ENCODE measurements around the gene EPHA3.

EPHA3 gene

DNA sequence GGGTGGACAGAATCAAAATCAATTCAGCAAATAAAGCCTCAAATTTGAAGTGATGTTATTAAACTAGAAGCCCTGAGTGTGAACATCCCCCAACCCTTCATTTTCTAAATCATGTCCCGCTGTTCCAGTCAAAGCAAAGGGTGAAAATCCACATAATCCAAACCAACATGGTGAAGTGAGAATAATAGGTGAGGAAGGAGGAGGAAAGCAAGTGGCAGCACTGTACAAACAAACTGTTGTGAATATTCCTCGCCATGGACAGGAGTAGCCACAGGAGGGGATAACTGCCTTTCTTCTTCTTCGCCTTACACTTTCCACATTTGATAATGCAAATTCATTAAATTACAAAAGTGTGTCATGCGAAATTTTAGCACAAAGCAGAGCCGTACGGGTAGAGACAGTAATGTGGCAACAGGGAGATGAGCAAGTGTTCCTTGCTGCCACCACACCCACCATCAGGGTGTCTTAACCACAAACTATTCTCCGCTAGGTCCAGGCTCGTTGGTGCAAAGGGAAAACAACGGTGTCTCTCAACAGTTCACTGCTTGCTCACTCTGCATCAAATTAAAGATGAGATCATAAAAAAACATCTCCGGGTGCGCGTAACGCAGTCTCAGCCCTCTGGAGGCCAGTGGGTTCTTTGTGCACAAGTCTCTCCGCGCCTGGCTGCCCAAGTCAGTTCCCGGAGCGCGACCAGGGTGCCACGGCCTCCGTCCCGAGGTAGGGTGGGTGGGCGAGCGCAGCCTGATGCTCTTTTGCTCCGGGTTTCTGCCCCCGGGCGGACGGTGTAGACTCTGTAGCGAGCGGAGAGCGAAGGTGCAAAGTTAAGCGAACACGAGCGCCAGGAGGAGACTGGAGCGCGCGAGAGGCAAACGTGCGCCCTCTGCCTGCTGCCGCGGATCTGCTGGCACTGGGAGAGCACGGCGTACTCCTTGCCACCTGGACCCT, 6.7 kb downstream of the EPHA3 start:
- Mint-ChIP-seq H3K4me1 (no peaks in the 10 kb centered on the region), H3K9me3 (no peaks in the 10 kb centered on the region), H3K36me3 (no peaks in the 10 kb centered on the region), H3K4me3 (no peak overlapping the region), H3K27ac (no peak overlapping the region)
- DNase-seq (ENCODE audit: low spot score in 2 of 2) = no peak
- peak; percentile 51 for ATAC-seq

DNA sequence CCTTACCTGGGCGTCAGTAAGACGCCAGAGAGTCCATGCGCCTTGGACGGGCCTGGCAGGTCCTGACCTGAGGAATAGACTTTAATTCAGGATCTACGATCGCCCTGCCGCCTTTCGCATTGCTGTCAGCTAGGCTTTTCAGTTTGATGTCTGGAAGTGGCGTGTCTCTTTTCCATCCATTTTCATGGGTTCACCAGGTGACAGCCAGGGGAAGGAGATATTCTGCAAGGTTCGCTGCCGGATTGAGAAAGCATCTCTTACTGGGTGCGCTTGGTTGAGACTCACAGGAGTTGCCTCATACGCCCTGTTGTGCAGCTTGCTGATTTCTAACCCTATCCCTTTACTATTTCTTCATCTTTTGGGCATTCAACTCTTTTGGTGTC, 7.4 kb downstream of the EPHA3 start:
- no peak overlapping the region for H3K27ac Mint-ChIP-seq
- ATAC-seq (no peak), DNase-seq (ENCODE audit: low spot score in 2 of 2) (no peak)
- no peak overlapping the region for H3K4me3 Mint-ChIP-seq
- no peaks in the 10 kb centered on the region for H3K36me3 Mint-ChIP-seq
- no peaks in the 10 kb centered on the region for H3K9me3 Mint-ChIP-seq
- H3K4me1 Mint-ChIP-seq = no peaks in the 10 kb centered on the region

- H3K4me3 Mint-ChIP-seq = no peak overlapping the region
- H3K4me1 Mint-ChIP-seq = no peaks in the 10 kb centered on the region
- H3K36me3 Mint-ChIP-seq = no peaks in the 10 kb centered on the region
- ATAC-seq (no peak), DNase-seq (ENCODE audit: low spot score in 2 of 2) (no peak)
- H3K9me3 Mint-ChIP-seq = peaks cover 2% of the 10 kb centered on the region
- no peak overlapping the region for H3K27ac Mint-ChIP-seq
These were observed 9.1 kb downstream of the EPHA3 start for GRCh38 chr3:89116476-89116875.

DNA sequence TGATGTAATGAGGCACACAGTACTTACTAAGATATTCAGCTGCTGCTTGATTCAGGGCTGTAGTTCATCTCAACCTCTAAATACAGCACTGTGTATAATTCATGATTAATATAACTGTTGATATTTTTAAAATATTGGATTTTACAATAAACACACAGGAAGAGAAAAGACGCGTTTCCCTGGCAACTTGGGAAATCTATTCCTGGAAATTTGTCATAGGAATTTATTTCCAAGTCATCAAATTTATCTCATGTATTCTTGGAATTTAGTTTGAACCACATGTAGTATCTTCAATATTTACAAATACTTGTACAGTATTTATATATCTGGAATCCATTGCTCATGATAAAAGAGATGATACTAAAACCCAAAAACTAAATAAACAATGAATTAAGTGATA, 30.6 kb downstream of the EPHA3 start:
- DNase-seq (ENCODE audit: low spot score in 2 of 2) = no peak
- no peak overlapping the region for H3K4me3 Mint-ChIP-seq
- ATAC-seq = no peak
- peaks cover 5% of the 10 kb centered on the region for H3K9me3 Mint-ChIP-seq
- no peaks in the 10 kb centered on the region for H3K4me1 Mint-ChIP-seq
- H3K27ac Mint-ChIP-seq = no peak overlapping the region
- H3K36me3 Mint-ChIP-seq = no peaks in the 10 kb centered on the region

DNA sequence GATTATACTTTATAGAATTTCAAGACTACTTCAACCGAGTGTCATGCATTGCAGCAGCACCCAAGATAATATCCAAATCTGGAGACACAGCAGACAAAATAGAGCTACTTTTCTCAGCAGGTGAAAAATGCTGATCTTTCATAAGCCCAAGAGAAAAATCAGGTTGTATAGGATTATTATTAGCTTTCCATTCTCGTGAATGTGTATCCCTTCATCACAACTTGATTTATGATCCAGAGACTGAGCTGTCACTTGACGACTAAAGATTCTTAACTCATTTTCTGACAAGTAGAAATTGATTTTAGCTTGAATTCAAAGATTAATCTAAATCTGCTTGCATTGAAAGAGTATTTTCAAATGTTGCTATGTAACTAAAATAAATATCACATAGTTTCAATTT, 32.4 kb downstream of the EPHA3 start:
- no peaks in the 10 kb centered on the region for H3K36me3 Mint-ChIP-seq
- no peak overlapping the region for H3K4me3 Mint-ChIP-seq
- no peak for ATAC-seq
- H3K9me3 Mint-ChIP-seq = peaks cover 3% of the 10 kb centered on the region
- no peak overlapping the region for H3K27ac Mint-ChIP-seq
- H3K4me1 Mint-ChIP-seq = no peaks in the 10 kb centered on the region
- no peak for DNase-seq (ENCODE audit: low spot score in 2 of 2)

GRCh38 chr3:89144080-89144479, 36.7 kb downstream of the EPHA3 start:
- ATAC-seq (no peak), DNase-seq (ENCODE audit: low spot score in 2 of 2) (no peak)
- Mint-ChIP-seq H3K4me3 (no peak overlapping the region), H3K36me3 (no peaks in the 10 kb centered on the region), H3K4me1 (no peaks in the 10 kb centered on the region), H3K27ac (no peak overlapping the region), H3K9me3 (no peaks in the 10 kb centered on the region)

DNA sequence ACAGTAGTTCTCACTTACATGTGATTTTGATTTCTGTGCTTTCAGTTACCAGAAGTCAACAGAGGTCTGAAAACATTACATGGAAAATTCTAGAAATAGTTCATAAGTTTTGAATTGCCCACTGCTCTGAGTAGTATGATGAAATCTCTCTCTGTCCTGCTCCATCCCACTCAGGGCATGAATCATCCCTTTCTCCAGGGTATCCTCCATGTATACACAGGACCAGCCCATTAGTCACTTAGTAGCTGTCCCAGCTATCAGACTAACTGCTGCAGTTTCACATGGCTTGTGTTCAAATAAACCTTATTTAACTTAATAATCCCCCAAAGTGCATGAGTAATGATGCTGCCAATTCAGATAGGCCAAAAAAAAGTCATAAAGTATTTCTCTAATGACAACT, 38.6 kb downstream of the EPHA3 start:
- no peaks in the 10 kb centered on the region for H3K36me3 Mint-ChIP-seq
- DNase-seq (ENCODE audit: low spot score in 2 of 2) = no peak
- ATAC-seq = no peak
- no peaks in the 10 kb centered on the region for H3K4me1 Mint-ChIP-seq
- no peak overlapping the region for H3K27ac Mint-ChIP-seq
- H3K9me3 Mint-ChIP-seq = no peaks in the 10 kb centered on the region
- no peak overlapping the region for H3K4me3 Mint-ChIP-seq

DNA sequence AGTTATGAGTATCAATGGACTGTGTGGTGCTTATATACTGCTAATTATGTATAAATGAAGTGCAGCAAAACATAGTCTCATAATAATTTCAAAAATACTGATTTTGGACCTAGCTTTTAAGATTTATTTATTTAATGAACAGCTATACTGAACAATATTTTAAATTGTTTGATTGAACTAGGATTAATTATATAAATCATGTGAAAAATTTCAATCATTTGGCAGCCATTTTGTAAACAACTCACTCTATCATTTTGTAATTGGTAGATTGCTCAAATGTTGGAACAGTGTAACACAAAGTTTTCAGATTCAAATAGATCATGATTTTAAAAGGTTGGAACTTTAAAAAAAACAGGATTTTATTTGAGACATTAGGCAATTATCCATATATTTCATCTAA, 47.0 kb downstream of the EPHA3 start:
- Mint-ChIP-seq H3K4me1 (no peaks in the 10 kb centered on the region), H3K9me3 (peaks cover 14% of the 10 kb centered on the region), H3K36me3 (no peaks in the 10 kb centered on the region), H3K27ac (no peak overlapping the region), H3K4me3 (no peak overlapping the region)
- ATAC-seq (no peak), DNase-seq (ENCODE audit: low spot score in 2 of 2) (no peak)

DNA sequence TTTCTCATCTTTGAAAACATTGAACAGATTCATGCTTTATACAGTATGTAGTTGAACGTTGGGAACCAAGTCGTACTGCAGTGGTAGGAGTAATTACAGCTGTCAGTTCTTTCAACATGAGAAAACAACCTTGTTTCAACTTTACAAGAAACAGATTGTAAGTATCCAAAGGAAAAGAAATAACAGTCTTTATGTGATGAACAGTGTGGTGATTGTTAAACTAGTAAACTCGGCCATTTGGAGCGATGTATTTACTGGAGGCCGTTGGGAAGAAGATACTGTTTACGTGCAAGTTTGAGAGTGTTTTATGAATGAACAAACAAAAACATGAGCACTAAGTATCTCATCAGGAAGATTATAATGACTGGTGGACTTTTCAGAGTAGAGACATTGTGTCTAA, 48.4 kb downstream of the EPHA3 start:
- H3K36me3 Mint-ChIP-seq = no peaks in the 10 kb centered on the region
- no peak for ATAC-seq
- H3K4me1 Mint-ChIP-seq = no peaks in the 10 kb centered on the region
- no peak overlapping the region for H3K27ac Mint-ChIP-seq
- peaks cover 14% of the 10 kb centered on the region for H3K9me3 Mint-ChIP-seq
- H3K4me3 Mint-ChIP-seq = no peak overlapping the region
- no peak for DNase-seq (ENCODE audit: low spot score in 2 of 2)

- DNase-seq (ENCODE audit: low spot score in 2 of 2) = no peak
- H3K36me3 Mint-ChIP-seq = no peaks in the 10 kb centered on the region
- H3K4me1 Mint-ChIP-seq = no peaks in the 10 kb centered on the region
- peaks cover 13% of the 10 kb centered on the region for H3K9me3 Mint-ChIP-seq
- no peak overlapping the region for H3K27ac Mint-ChIP-seq
- no peak overlapping the region for H3K4me3 Mint-ChIP-seq
- ATAC-seq = no peak
These were observed 50.2 kb downstream of the EPHA3 start for GRCh38 chr3:89157575-89157974.

GRCh38 chr3:89159605-89160004, 52.2 kb downstream of the EPHA3 start:
- ATAC-seq (no peak), DNase-seq (ENCODE audit: low spot score in 2 of 2) (no peak)
- Mint-ChIP-seq H3K4me1 (no peaks in the 10 kb centered on the region), H3K36me3 (no peaks in the 10 kb centered on the region), H3K4me3 (no peak overlapping the region), H3K9me3 (peaks cover 10% of the 10 kb centered on the region), H3K27ac (no peak overlapping the region)

DNA sequence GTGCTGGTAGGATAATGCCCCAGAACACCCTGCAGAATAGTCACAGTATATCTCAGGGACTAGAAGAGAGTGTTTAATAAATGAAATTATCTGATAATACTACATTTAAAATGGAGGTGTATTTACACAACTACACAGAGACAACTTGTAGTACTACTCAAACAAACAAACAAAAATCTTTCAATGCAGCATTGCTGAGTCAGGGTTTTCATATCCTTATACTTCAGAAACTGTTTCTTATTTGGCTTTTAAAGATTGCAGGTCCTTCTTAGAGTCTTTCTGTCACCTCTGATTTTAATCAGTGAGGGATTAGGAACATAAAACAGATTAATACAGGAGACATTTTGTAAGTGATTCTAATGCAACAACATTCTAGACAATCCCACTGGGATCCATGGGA, 57.4 kb downstream of the EPHA3 start:
- Mint-ChIP-seq H3K36me3 (no peaks in the 10 kb centered on the region), H3K27ac (no peak overlapping the region), H3K4me3 (no peak overlapping the region), H3K4me1 (no peaks in the 10 kb centered on the region), H3K9me3 (peaks cover 14% of the 10 kb centered on the region)
- ATAC-seq (no peak), DNase-seq (ENCODE audit: low spot score in 2 of 2) (no peak)

GRCh38 chr3:89165636-89166263, 58.3 kb downstream of the EPHA3 start:
- Mint-ChIP-seq H3K4me1 (no peaks in the 10 kb centered on the region), H3K36me3 (no peaks in the 10 kb centered on the region), H3K4me3 (no peak overlapping the region), H3K9me3 (peaks cover 14% of the 10 kb centered on the region), H3K27ac (no peak overlapping the region)
- ATAC-seq (no peak), DNase-seq (ENCODE audit: low spot score in 2 of 2) (no peak)

DNA sequence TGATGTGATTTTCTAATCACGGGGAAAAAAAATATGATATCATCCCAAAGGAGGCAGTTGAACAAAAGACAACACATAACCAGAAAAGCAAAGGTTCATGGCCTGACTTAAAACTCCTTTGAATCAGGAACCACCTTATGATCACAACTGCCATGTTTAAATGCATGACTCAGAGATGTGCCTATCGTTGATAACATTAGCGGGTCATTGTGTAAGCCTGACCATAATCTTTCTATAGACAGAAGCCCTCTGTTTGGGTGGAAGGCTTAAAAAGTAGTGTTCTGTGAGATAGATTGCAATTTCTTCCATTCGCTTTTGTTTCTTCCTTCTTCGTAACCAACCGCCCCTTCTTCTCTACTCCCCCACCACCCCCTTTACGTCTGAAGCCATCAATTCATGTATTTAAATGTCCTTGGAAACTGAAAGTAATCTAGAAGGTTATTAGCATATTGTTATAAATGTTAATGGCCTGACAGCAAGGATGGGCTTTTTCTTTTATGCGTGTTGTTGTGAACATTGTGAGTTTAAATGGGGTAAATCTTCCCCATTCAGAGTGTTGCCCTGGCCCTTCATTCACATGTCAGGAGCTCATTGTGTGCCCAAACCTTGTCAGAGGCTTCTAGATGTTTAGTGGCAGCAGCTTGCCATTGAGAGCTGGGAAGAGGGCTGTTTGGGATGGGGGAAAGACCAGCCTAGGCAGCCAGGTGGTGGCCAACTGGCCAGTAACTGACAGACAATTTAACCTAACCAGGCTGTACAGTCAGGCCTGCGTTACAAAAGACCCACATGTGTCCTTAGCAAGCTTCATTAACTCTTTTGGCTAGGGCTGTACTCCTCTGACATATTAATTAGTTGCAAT, 64.5 kb downstream of the EPHA3 start:
- H3K36me3 Mint-ChIP-seq = no peaks in the 10 kb centered on the region
- H3K4me1 Mint-ChIP-seq = no peaks in the 10 kb centered on the region
- ATAC-seq = no peak
- peaks cover 2% of the 10 kb centered on the region for H3K9me3 Mint-ChIP-seq
- H3K27ac Mint-ChIP-seq = no peak overlapping the region
- H3K4me3 Mint-ChIP-seq = no peak overlapping the region
- no peak for DNase-seq (ENCODE audit: low spot score in 2 of 2)

- Mint-ChIP-seq H3K4me1 (no peaks in the 10 kb centered on the region), H3K9me3 (peaks cover 5% of the 10 kb centered on the region), H3K36me3 (no peaks in the 10 kb centered on the region), H3K4me3 (no peak overlapping the region), H3K27ac (no peak overlapping the region)
- ATAC-seq (no peak), DNase-seq (ENCODE audit: low spot score in 2 of 2) (no peak)
These were observed 66.1 kb downstream of the EPHA3 start for GRCh38 chr3:89173546-89173945.

Data from stimulated activated effector memory CD8-positive, alpha-beta T cell treated with anti-CD3 and anti-CD28 coated beads, Interleukin-12 subunit alpha, Interleukin-12 subunit beta, amount 100 ng/mL, for 72 hours (primary cell).